EH (cell line): ENCODE data around the gene ZNHIT3.
"Not testable (repeated sequence)": the region's sequence is repeated elsewhere in the genome, so short reads cannot be mapped to it uniquely, and the experiment has no call there.

ENCODE experiments used
- DNase-seq: peaks from one replicate; pipeline ENCODE4 v3.0.0-alpha.2; 2015; ENCODE audit warnings: low read depth

The ZNHIT3 gene

DNA sequence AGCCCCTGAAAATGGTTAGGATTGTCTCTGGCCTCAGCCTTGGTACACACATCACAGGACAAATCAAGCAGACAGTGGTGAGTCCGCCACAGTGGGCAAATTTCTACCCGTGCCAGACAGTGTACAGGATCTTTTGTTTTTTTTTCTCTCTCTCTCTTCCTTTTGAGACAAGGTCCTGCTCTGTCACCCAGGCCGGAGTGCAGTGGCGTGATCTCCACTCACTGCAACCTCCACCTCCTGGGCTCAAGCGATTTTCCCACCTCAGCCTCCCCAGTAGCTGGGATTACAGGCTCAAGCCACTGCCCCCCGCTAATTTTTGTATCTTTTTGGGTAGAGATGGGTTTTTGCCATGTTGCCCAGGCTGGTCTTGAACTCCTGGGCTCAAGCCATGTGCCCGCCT, 2.5 kb upstream of the ZNHIT3 start:
- not testable (repeated sequence) for DNase-seq

DNA sequence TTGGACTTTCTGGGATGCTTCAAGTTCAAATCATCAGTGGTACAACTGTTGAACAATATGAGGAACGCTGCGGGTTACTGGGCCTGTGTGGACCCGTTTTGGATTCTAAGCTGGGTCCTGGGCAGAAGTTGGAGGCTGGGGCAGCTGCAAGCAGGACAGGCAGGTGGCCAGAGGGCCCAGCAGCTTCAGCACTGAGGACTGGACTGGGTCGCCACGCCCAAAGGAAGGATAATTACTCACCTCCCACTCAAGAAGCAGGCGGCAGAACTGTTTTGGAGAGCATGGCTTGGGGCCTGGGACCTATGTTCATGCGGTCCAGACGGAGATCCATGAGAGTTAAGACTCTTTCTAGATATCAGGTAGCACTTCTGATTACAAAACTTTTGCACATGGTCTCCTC, 1.5 kb upstream of the ZNHIT3 start:
- no peak for DNase-seq

DNA sequence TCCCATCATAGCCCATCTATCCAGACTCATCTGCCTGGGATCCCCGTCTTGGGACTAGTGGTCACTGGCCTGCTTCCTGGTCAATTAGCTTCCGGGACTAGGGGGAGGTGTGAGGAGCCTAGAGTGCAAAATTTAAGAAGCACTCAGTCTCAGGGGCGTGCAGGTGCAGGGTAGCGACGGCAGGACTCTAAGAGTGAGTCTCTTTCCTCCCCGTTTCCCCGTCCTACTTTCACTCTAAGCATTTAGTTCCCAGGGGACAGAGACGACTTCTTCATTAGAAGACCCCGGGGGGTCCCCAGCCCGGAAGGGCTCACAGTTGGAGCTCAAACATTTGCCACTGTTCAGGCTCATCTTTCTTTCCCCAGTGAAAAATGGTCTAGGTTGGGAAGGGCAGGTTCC, 677 bp upstream of the ZNHIT3 start:
- DNase-seq = no peak

DNA sequence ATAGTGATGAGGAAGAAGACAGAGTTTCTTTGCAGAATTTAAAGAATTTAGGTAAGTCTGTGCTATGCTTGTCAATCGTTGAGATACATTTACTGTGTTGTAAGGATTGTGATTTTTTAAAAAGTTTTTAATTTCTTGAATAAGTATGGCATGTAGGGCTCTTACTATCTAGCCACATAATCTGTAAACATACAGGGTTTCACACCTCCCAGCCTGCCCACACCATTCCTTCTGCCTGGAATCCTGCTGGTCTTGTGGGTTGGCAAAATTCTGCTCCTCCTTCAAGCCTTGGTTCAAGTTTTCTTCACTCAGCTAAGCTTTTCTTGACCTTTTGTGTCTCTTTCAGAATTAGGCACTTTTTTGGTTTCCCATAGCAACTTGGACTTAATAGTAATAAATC, 7.5 kb downstream of the ZNHIT3 start:
- peak; percentile 14 for DNase-seq

- no peak for DNase-seq
Measured at GRCh38 chr17:36494674-36495073, 8.2 kb downstream of the ZNHIT3 start.

GRCh38 chr17:36495076-36495578, 8.6 kb downstream of the ZNHIT3 start:
- no peak for DNase-seq

DNA sequence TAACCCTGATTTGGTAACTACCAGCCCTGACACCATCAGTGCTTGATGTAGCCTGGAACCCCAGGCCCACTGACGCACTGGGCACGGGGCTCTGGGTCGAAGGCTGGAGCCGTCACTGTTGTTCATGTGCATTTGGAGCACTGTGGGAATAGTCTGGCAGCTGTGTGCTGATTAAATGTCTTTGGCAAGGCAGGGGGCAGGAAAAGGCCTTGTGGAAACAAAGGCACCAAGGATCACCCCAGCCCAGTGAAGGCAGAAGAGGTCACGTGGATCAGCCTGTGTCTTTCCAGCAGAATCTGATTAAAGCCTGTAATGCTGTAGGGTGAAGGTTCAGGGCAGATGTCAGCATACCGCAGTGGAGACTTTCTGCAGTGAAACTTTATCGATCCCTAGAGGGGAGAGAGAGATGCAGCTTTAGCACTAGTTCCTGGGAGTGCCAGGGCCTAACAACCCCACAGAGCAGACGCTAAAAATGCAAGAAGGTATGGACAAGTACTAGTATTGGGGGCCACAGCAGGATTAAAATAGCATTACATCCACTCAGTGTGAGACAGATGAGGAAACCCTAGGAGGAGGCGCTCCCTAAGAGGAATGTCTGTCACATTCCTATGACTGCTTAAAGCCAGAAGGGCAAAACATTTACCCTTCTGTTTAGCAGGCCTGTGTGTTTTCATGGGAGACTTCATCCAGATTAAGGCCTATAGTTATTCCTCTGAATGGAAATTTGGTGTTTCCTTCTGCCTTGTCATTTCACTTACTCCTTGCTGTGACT, 9.7 kb downstream of the ZNHIT3 start:
- peak; percentile 36 for DNase-seq

DNA sequence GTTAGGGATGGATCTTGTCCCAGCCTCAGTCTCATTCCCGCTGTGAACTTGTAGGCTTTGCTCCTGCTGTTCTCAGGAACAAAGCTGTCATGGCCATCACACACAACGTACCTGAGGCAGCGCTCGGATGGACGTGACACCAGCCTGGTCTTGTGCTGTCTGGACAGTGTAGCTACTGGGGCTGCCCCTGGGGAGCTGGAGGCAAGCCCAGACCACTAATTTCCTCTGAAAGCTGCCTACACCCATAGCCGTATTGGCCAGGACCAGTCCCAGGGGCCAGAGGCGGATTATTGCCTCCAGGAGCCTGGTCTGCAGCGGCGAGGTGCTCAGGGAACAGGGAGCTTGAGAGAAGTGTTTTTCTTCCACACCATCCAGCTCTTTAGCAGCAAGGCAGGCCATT, 11.7 kb downstream of the ZNHIT3 start:
- no peak for DNase-seq

- no peak for DNase-seq
Measured at GRCh38 chr17:36498560-36499300, 12.2 kb downstream of the ZNHIT3 start.

GRCh38 chr17:36500745-36501225, 14.3 kb downstream of the ZNHIT3 start:
- peak; percentile 14 for DNase-seq

DNA sequence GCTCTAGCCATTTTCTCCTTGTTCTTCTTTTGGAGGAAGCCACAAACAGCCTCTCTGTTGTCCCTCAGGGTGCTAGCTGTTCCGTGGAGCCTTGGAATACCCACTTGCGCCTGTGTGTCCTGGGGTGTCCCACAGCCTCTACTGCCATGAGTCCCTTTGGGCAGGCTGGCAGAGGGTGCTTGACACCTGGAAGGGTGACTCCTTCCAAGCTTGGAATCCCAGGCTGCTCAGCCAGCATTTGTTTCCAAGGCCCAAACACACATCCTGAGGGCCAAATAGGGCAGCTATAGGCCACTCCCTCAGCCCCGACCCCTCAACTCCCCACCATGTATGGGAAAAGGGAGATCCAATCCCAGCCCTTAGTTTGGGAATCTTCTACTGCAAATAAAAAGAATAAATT, 14.9 kb downstream of the ZNHIT3 start:
- no peak for DNase-seq

DNA sequence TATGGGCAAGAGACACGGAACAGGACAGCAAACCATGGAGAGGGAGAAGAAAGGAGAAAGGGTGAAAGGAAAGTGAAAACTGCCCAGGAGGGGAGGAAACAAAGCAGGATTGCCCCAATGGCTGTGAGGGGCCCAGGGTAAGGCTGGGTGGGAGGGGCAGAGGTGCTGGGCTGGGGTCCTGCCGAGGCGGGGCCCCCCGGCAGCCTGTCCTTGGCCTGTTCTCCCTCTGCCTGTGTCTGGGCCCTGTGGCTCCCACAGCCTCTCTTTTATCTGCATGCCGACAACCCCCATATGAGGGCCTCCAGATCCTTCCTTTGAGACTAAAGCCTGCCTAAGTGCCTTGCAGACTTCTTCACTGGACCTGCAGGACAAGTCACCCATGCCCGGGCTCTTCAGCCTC, 15.5 kb downstream of the ZNHIT3 start:
- no peak for DNase-seq

- DNase-seq = no peak
Measured at GRCh38 chr17:36503456-36504155, 17.1 kb downstream of the ZNHIT3 start.

- no peak for DNase-seq
Measured at GRCh38 chr17:36504156-36504545, 17.7 kb downstream of the ZNHIT3 start.

GRCh38 chr17:36505171-36505570, 18.7 kb downstream of the ZNHIT3 start:
- no peak for DNase-seq

- DNase-seq = no peak
Measured at GRCh38 chr17:36506249-36506826, 19.9 kb downstream of the ZNHIT3 start.

DNA sequence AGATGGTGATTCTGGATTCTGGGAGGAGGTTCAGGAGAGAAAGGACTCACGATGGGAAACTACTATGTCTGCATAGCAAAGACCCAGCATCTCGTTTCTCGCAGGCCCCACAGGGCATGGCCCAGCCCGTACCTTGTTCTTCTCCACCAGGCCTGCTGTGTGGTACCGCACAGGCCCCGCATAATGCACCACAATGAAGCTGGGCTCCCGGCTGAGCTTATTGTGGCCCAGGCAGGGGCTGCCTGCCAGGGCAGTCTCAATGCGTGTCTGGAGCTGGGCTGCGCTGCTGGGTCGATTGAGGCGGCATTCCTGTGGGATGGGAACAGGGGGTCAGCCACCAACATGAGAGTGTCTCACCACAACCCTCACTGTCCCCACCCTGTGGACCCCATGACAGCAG, 20.4 kb downstream of the ZNHIT3 start:
- no peak for DNase-seq

- no peak for DNase-seq
Measured at GRCh38 chr17:36507266-36507665, 20.8 kb downstream of the ZNHIT3 start.

DNA sequence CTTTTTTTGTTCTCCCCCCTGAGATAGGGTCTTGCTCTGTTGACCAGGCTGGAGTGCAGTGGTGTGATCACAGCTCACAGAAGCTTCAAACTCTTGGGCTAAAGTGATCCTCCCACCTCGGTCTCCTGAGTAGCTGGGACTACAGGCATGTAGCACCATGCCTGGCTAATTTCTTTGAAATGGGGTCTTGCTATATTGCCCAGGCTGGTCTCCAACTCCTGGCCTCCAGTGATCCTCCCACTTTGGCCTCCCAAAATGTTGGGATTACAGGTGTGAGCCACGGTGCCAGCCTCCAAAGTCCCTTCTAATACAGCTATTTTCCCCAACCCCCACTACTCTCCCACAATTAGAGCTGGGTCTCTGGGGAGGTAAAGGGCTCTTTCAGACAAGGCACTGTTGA, 22.0 kb downstream of the ZNHIT3 start:
- not testable (repeated sequence) for DNase-seq

GRCh38 chr17:36509272-36509985, 22.9 kb downstream of the ZNHIT3 start:
- no peak for DNase-seq

- no peak for DNase-seq
Measured at GRCh38 chr17:36510636-36511035, 24.2 kb downstream of the ZNHIT3 start.

- no peak for DNase-seq
Measured at GRCh38 chr17:36511216-36511615, 24.7 kb downstream of the ZNHIT3 start.
